SK-N-MC (cell line): ENCODE measurements around the gene CAMK2N1.

Experiments used
- EZH2 ChIP-seq: fragments of 200-600 bp; sonication (generic); IDR thresholded peaks from one replicate; pipeline ENCODE4 v1.6.1; 2017; ENCODE audit warnings: antibody characterized with exemption
- POLR2AphosphoS5 ChIP-seq: IDR thresholded peaks from 2 replicates; pipeline ENCODE4 v1.6.1; 2012; ENCODE audit warnings: mild to moderate bottlenecking, low read depth, low read length, borderline replicate concordance

DNA sequence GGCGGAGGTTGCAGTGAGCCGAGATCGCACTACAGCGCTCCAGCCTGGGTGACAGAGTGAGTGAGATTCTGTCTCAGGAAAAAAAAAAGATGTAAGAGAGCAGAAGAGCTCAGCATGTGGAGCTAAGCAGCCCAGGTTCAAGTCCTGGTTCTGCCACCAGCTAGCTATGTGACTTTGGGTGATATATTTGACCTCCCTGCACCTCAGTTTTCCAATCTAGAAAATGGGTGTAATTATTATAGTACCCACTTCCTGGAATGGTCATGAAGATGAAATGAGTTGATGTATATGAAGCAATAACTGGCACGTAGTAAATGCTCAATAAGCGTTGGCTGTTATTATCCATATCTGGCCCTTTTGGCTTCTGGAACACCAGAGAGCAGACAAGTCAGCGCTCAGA, 38.2 kb downstream of the CAMK2N1 start:
- no peak for TF ChIP-seq POLR2AphosphoS5
- no peak for TF ChIP-seq EZH2
